Measurements from ENCODE around the gene NOP16.

The NOP16 gene

DNA sequence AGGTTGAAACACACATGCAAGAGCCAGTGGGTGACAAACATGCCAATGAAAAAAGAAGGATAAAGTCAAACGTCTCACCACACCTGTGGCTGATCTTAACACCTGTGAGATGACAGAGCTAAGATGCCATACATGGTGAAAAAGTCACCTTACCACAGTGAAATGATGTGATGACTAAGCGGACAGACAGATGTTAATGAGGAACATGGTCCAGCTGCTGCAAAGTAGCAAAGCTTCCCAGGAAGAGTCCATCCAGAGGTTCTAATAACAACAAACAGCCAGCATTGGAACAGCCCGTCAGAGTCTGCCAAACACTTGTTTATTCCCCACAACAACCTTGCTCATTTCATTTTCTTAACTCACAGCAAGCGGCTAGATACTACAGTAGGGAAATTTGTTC, 28.7 kb downstream of the NOP16 start:
- no peak for DNase-seq (ENCODE audit: low spot score)

DNA sequence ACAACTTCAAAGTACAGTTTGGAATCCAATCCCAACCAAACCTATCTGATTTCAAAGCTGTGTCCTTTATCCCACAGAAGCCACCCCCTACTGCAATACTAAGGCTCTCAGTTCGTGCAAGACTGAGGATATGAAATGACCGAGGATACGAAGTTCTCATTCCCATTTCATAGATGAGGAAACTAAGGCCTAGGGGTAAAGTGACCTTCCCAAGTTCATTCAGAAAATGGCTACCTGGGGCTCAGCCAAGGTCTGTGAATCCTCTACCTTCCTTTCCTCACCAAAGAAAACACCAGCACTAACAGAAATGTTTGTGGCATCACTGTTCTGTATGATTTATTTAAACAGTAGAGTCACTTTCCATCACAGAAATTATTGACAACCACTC, 32.2 kb downstream of the NOP16 start:
- DNase-seq (ENCODE audit: low spot score), result no peak

DNA sequence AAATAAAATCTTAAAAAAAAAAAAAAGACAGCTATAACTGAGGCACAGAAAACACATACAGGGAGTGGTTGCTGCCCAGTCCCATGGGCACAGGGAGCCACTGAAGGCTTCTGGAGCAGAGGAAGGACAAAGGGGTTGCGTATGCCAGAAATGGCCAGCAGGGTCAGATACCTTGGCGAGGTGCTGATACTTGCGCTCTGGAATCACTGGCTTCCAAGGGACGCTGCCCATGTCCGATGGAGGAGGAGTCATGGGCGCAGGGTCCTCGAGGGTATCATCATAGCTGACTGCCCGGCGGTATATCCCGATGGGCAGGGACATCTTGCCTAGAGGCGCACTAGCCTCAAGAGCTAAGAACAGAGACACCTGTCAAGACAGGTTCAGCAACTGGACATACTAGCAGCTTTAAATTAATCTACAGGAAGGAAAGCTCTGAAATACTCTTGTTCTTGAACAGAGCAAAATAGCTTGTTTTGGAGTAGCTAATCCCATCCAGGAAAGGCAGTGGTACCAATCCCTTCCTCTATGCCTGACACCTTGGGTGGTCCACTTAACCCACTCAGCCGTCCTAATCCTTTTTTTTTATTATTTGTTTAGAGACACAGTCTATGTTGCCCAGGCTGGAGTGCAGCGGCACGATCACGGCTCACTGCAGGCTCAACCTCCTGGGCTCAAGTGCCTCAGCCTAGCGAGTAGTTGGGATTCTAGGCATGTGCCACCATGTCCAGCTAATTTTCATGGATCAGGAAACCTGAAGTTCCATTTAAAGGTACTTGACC, 32.8 kb downstream of the NOP16 start:
- DNase-seq (ENCODE audit: low spot score), result no peak

DNA sequence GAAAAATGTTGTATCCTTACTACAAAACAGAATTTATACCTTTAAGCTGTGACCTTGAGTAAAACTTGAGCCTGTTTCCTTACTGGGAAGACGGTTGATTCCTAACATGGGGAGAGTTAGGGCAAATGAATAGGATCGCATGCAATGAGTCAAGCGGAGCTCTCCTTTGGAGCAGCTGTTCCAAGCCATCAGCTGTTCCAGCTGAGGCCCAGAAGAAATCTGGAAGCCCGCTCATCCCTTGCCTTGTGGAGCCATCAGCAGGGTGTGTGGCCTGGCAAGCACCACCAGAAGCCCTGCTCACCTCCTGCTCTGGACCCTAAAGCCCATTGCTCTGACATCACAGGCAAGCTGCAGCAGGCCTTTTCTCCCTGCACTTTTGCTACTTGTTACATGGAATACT, 34.9 kb downstream of the NOP16 start:
- DNase-seq (ENCODE audit: low spot score), result no peak

DNA sequence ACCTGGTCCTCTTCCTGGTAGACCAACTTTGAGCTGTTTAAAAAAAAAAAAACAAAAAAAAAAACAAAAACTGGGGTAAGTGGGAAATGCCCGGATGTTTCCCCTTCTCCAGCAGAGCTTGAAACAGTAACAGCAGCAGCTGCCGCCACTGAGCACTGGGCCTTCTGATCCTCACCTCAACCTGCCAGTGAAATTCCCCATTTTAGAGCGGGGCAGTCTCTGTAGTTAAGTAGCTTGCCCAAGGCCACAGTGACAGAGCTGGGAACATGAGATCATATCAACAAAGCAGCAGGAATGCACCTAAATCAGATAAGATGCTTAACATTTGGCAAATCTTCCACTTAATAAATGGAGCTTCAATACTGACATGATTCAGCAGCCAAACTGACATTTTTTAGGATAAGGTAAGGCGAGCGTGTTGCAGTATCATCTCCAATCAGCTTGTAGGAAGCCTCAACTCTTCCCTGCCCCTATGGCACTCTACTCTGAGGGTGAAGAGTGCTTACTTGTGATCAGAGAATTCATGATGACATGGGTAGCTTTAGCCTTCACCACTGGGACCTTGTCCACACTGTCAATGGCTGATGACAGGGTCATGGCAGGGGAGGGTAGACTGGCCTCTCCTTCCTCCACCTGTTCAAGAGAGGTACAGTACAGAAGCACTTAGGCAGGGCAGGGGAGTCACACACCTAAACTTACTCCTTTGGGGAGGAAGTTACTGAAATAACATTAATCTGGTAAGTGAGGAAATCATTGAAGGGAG, 36.1 kb downstream of the NOP16 start:
- DNase-seq (ENCODE audit: low spot score), result no peak

DNA sequence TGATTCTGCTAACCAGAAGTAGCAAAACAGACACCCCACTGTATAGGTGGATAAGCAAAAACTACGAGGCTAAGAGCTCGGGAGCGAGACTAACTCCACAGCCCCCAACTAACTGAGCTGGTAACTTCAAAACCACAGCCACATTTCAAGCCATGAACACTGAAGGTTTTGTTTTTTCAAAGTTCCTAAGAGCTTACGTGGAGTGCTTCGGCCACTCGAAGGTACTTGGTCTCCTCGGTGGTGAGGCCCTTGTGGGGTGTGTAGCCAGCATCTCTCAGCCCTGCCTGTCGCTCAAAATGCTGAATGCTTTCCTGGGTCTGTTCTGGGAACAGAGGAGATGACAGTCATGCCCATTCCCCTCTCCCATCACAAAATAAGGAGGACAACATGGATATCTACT, 38.0 kb downstream of the NOP16 start:
- DNase-seq (ENCODE audit: low spot score), result no peak

DNA sequence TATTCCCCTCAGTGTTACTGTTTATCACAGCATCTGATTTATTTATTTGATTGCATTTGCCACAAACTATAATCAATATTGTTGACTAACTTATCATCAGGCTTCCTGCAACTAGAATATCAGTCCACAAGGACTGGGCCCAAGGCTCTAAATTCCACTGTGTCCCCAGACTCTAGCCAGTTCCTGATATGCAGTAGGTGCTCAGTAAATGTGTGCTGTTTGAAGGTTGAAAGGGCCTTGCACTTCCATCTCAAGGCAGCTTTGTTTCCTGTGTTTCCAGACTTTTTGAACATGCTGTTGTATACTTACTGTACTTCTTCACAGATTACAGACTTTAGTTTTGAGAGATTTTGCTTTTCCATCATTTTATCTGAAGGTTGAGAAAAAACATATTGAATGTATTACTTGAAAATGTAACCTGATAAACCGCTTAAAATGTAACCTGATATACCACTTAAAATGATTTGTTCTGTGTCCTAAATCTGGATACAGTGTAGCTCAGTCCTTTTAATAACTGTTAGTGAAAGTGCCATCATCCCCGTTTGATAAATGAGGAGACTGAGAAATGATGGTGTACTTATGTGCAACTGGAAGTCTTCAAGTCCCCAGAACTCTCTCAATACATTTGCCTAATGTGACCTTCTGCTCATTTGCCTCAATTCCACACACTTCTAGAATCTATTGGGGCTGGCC, 45.5 kb downstream of the NOP16 start:
- no peak for DNase-seq (ENCODE audit: low spot score)

DNA sequence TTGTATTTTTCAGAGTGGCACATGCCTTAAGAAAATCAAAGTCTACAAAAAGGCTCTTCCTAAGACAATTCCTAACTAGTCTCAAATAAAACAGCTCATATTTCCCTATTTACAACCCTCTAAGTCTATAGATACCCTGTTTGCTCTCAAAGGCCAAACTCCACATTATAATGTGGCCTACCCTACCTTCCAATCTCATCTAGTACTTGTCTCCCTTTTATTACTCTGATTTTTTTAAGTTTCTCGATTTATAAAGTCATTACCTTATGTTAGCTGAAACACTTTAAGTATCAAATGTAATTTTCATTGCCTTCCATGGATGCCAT, 46.3 kb downstream of the NOP16 start:
- DNase-seq (ENCODE audit: low spot score), result no peak

DNA sequence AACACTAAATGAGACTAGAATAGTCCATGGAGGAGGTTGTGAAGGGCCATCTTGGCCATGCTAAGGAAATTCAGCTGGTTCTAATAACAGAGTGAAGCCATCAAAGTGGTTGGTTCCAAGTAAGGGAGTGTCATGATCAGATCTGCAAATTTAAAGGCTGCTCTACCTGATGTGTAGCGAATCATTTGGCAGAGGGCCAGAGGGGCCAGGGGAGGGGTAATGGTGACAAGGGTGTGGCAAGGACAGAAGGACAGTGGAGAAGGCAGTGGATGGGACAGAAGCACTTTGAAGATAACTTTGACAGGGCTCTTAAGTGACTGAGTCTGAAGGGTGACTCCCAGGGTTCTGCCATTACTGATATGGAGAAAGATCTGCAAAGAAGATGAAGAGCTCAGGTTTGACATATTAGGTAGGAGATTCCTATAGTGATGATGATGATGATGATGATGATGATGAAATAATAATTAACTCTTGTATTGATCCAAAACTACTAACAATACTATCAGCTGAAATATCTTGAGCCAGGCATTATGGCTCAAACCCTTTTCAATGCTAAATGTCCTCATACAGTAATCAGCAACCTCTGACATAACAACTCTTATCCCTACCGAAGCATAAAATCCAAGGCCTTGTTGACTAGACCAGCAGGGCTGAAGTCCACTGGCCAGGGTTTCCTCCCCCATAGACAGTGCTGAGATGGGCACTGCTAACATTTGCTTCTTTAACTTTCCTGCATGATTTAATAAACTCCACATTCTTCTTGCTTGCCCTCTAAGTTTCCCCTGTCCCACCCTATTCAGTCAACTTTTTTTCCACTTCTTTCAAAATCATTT, 46.9 kb downstream of the NOP16 start:
- DNase-seq (ENCODE audit: low spot score), result no peak

DNA sequence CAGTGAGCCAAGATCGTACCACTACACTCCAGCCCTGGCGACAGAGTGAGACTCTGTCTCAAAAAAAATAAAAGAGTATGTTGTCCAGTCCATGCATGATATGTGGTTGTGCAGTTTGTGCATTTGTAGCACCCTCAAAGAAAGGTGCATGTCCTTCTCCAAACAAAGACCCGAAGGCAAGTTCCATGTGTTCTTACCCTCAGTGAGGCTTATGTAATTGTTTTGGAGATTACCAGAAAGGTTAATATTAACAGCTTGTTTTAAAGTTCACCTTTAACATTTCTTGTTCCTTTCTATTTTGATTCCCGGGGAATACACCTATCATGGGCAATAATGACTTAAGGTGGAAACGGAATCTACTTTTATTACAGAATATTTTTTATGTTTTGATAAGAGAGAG, 49.1 kb downstream of the NOP16 start:
- DNase-seq (ENCODE audit: low spot score), result no peak

DNA sequence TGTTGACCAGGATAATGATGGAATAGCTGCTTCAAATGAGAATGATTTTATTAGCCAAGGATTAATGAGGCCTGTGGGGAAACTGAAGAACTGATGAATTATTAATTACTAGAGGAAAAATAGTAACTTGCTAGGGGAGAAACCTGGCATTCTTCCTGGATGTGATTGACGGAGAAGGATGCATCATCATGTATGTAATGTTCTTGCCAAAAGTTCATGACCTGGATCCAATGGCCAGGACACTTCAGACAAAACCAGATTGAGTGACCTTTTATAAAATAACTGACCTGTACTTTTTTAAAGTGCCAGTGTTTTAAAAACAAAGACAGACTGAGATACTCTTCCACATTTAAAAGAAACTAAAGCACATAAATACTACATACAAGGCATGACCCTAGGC, 50.5 kb downstream of the NOP16 start:
- DNase-seq (ENCODE audit: low spot score), result no peak

DNA sequence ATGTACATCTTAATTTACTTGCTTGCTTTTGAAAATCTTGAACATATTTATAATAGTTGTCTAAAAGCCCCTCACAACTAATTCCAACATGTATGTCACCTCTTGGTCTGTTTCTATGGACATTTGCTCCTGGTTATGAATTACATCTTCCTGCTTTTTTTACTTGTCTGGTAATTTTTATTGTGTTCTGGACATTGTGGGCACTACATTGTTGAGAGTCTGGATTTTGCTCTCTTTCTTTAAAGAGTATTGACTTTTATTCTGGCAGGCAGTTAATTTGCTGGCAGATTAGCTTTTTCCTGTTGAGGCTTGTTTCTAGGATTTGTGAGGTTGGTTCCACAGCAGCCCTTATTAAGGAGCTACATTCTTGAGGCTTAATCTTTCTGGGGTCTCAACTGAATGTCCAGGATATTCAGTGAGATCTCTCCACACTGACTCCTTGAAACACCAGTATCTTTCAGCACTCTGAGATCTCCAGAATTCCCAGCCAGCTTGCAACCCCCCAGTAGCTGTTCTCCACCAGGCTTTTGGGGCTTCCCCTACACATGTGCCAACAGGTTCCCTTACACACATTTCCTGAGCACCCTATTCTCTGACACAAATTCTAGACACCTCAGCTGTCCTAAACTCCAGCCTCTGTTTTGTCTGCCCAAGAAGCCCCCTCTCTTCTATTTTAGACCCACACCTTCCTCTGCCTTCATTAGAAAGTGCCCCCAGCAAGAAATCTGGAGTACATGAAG, 54.2 kb downstream of the NOP16 start:
- no peak for DNase-seq (ENCODE audit: low spot score)

Data from ecto neural progenitor cell (in vitro differentiated cells).